DMS114 treated with DMSO at 0.1 percent for 48 hours (cell line): ENCODE measurements around the gene GPATCH3.
"Not testable (repeated sequence)": the region's sequence is repeated elsewhere in the genome, so short reads cannot be mapped to it uniquely, and the experiment has no call there.

Experiments
- DNase-seq: peaks from one replicate; lab custom pipeline; 2025; ENCODE audit not compliant: unreplicated experiment; lab: John Stamatoyannopoulos, UW

The GPATCH3 gene

GRCh38 chr1:26913754-26914619, 13.7 kb upstream of the GPATCH3 start, which contains the start of gene NR0B2:
Gene NR0B2, minus strand, starts transcription at chr1:26913975. Its CDS starts 35 bp downstream, at chr1:26913940.
- no peak for DNase-seq

DNA sequence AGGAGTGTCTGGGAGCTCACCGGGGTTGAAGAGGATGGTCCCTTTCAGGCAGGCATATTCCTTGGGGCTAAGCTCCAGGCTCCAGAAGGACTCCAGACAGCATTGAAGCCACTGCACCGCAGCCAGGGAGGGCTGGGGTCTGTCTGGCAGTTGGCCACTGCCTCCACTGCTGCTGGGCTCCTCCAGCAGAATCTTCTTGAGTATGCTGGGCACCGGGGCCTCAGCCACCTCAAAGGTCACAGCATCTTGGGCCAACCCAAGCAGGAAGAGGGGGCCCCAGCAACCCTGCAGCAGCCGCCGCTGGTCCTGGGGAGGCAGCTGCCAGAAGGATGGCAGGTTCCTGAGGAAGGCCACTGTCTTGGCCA, 13.1 kb upstream of the GPATCH3 start:
- no peak for DNase-seq

DNA sequence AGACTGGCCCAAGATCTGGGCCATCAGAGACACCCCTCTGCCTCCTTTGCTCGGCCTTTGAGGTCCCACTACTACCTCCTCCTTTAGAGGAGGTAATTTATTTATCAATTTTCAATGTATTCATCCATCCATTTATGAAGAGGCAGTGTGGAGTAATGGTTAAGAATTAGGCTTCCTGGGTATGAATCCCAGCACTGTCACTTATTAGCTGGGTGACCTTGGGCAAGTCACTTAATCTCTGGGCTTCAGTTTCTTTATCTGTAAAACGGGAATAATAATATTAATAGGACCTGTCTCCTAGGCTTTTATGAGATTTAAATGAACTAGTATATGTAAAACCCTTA, 11.9 kb upstream of the GPATCH3 start:
- DNase-seq: no peak

GRCh38 chr1:26911399-26912146, 11.3 kb upstream of the GPATCH3 start:
- no peak for DNase-seq

DNA sequence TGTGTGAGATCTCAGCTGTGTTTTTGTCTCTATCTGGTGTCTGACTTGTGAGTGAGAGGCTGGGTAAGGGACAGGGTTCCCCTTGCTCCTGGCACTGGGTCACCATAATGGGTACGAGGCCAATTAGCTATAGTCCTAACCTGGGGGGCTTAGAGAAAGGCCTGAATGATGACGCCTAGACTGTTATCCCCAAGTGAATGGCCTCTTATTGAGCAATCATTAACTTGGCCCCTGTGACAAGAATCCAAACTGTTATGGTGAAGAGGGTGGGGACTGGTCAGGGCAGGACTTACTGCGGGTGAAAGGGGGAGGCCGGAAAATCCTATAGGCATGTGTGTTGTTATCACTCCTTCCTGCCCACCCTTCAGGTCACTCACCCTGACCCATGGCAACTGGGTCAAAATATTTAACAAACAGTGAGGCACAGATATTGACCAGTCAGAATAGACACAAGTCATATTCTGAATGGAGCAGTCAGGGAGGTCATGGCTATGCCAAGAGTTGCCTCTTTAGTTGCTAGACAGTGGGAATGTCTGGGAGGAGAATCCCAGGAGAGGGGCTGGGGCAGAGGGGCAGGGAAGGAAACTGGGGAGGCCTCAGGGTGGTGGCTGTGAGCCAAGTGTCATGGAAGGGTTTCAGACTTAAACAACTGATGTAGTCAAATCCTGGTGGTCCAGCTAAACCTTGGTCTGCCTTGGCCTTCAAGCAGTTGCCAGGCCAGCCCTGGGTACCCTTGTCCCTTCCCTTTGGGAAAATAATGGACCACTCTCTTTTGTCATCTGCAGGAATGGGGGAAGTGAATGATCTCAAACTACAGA, 10.3 kb upstream of the GPATCH3 start:
- DNase-seq: no peak

GRCh38 chr1:26909951-26910342, 9.7 kb upstream of the GPATCH3 start:
- no peak for DNase-seq

GRCh38 chr1:26907071-26907917, 7.0 kb upstream of the GPATCH3 start:
- no peak for DNase-seq

GRCh38 chr1:26900815-26901511, 696 bp upstream of the GPATCH3 start:
- no peak for DNase-seq

DNA sequence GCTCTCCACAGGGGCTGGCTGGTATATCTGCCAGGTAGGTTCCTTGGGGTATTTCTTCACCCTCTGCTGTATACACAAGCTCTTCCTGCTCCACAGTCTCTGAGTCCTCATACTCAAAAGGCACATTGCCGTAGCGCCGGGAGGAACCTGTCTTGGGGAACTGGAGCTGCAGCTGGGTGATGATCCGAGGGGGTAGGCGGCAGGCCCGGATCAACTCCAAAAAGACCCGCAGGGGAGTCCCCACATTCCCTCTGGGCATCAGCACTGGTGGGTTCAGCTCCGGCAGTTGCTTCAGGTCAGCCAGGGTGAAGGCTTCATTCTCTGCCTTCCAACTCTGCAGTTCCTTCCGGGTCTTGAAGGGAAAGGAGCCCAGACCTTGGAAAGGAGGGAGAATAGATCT, 2.9 kb downstream of the GPATCH3 start:
- DNase-seq: no peak

GRCh38 chr1:26894263-26894662, 6.0 kb downstream of the GPATCH3 start:
- no peak for DNase-seq

GRCh38 chr1:26890467-26890796, 9.8 kb downstream of the GPATCH3 start:
- DNase-seq: no peak

DNA sequence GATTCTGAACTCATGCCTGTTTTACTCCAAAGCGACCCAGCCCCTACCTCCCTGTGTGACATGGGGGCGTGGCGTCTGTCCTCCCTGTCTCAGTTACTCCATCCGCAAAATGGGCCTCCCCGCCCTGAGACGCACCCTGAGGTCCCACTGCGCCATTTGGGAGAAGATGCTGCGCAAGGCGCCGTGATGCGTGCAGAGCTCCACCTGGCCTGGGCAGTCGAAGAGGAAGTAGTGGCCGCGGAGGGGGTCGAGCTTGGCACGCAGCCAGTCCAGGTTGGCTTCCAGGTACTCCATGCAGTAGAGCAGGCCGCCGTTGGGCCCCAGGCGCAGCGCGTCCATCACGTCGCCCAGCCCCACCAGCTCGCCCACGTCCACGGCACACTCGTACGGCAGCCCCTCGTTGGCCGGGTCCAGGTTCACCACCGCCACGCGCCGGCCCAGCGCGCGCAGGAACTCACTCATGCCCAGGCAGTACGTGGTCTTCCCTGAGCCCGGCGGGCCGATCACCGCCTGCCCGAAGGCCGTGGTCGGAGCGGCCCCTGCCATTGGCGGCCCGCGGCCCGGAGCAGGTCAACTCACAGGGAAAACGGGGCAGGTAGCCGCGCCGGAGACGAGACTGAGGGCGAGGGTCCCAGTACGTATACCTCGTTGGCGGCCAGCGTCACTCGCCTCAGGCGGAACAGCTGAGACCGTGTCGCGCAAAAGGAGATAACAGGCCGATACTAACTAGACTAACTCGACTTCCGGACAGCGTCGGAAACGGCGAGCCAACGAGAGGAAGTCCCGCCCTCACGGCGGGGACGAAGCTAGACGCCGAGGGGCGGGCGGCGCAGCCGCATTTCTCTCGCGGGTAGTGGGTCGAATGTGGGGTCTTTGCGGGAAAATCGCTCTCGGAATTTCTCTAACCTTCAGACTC, 10.5 kb downstream of the GPATCH3 start, which contains the start of gene GPN2:
Gene GPN2 (minus strand): TSS at position 733 of the 916 bp plus-strand sequence. CDS start 187 bp downstream, at position 546.
- DNase-seq: peak; percentile 73

GRCh38 chr1:26888231-26888630, 12.0 kb downstream of the GPATCH3 start:
- no peak for DNase-seq

- peak; percentile 55 for DNase-seq
These were observed 13.1 kb downstream of the GPATCH3 start for GRCh38 chr1:26887125-26887524.

GRCh38 chr1:26882696-26883463, 17.4 kb downstream of the GPATCH3 start:
- no peak for DNase-seq

GRCh38 chr1:26881611-26882010, 18.7 kb downstream of the GPATCH3 start:
- DNase-seq: not testable (repeated sequence)

DNA sequence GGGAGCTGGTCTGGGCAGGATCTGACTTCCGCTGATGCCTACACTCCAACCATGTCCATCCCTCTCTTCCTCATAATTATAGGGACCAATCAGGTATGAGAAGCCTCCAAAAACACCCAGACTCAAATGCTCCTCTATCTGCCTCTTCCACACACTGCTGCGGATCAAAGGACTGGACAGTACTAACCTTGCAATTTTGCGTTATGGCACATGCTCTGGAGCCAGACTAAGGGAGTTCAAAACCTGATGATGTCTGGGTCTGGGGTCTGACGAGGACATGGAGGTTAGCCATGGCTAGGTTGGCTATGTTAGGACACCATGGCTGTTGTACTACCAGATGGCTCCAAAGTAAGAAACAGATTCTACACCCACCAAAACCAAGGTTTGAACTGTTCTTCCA, 20.5 kb downstream of the GPATCH3 start:
- no peak for DNase-seq

DNA sequence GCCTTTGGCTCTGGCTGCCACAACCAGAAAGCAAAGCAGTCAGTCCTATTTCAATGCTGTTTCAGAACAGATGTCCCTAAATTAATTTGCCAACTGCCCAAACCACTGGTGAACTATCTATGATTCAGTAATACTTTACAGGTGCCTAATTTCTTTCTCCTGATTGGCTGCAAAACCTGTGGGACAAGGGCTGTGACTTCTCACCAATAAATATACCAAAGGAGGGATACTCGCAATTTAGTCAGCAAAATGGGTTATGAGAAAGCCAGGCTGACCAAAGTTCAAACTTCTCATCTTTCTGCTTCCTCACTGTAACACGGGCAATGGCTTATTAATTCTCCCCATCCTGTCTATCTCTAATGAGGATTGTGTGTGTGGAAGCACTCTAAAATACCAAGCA, 22.9 kb downstream of the GPATCH3 start:
- DNase-seq: no peak
